ENCODE measurements around the gene ST6GAL1.
"Not testable (repeated sequence)": the region's sequence is repeated elsewhere in the genome, so short reads cannot be mapped to it uniquely, and the experiment has no call there.

The ST6GAL1 gene

DNA sequence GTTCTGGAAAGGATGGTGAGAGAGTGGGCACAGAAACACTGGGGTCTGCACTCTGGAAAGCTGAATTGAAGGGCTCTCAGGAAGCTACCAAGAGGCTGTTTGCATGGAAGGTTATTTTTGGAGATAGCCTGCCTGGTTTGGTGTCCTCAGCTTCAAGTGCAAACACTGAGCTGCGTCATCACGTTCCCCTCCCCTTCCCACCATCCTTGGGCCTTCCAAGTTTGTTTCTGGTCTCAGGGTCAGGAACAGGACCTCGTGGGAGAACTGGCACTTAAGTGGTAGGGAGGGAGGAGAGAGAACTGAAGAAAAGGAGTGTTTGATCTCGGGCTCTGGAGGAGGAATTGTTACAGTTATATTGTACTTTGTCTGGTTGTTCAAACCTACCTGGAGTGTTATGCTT lies 10.6 kb downstream of the ST6GAL1 start:
- DNase-seq (ENCODE audit: low spot score), result no peak

DNA sequence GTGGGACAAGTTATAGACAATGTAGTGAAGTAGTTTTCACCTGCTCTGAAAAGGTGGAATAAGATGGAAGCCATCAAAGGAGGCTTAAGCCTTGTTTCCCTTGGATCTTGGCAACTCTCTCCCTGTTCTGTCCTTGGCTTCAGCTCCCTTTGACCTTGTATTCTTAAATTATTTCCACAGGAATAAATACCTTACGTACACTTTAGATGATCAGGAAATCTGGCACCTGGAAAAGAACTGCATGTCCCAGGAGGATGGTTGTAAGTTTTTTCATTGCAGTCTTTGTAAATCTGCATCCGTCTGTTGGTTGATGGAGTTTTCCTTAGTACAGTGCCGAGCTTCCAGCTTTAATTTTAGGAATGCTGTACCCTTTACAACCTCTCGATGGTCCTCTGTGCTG lies 11.8 kb downstream of the ST6GAL1 start:
- no peak for DNase-seq (ENCODE audit: low spot score)

- DNase-seq (ENCODE audit: low spot score), result no peak
Observed at GRCh38 chr3:186945255-186945823, 15.0 kb downstream of the ST6GAL1 start.

GRCh38 chr3:186946756-186947375 lies 16.5 kb downstream of the ST6GAL1 start:
- DNase-seq (ENCODE audit: low spot score), result no peak

DNA sequence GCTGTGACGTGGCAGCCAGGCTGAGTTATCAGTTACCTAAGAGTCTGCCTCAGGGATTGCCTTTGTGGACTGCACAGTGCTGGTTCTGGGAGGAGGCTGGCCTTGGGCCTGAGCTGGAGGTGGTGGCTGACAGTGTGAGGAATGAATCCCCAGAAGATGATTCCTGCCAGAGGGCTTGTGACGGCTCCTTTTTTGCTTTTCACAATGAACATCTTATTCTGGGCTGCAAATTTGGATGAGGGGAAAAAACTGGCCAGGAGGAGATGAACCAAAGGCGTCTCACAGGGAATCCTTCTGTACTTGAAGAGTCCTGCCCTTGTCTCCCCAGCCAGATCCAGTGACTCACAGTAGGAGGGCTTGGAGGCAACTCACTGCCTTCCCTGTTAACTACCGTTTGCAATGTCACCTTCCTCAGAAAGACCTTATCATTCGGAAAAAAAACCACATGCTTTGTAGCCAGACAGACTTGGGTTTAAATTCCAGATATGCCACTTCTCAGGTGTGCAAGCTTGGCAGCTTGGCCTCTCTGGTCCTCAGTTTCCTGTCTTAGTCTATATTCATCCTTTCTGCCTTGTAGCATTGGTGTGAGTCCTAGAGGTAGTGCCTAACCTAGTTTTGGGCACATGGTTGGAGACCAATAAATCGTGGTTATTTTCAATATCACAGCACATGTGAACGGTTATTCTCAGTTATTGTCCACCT lies 19.1 kb downstream of the ST6GAL1 start:
- peak; percentile 18 for DNase-seq (ENCODE audit: low spot score)

GRCh38 chr3:186950402-186951093 lies 20.2 kb downstream of the ST6GAL1 start:
- DNase-seq (ENCODE audit: low spot score), result no peak

DNA sequence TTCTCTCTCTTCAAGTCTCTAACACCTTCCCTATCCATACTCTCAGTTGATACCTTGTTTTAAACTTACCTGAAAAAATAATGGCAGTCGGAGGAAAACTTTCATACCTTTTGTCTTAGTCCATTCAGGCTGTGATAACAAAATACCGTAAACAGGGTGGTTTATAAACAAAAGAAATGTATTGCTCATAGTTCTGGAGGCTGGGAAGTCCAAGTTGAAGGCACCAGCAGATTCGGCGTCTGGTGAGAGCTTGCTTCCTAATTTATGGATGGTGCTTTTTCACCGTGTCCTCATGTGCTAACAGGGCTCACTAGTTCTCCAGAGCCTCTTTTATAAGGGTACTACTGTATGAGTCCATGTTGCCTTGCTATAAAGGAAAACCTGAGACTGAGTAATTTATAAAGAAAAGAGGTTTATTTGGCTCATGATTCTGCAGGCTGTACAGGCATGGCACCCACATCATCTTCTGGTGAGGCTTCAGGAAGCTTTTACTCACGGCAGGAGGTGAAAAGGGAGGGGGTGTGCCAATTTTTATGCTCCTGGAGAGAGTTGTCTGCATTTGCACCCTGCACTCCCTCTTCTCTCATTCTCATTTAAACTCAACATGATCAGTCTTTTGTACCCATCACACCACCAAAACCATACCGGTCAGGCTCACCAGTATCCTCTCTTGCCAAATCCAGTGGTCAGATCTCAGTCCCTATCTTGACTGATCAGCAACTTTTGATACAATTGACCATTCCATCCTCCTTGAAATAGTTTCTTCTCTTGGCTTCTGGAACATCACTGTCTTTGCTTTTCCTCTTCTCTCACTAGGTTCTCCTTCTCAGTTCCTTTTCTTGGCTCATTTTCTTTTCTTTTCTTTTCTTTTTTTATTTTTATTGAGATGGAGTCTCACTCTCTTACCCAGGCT lies 21.6 kb downstream of the ST6GAL1 start:
- DNase-seq (ENCODE audit: low spot score), result no peak

GRCh38 chr3:186953011-186953487 lies 22.7 kb downstream of the ST6GAL1 start:
- no peak for DNase-seq (ENCODE audit: low spot score)

DNA sequence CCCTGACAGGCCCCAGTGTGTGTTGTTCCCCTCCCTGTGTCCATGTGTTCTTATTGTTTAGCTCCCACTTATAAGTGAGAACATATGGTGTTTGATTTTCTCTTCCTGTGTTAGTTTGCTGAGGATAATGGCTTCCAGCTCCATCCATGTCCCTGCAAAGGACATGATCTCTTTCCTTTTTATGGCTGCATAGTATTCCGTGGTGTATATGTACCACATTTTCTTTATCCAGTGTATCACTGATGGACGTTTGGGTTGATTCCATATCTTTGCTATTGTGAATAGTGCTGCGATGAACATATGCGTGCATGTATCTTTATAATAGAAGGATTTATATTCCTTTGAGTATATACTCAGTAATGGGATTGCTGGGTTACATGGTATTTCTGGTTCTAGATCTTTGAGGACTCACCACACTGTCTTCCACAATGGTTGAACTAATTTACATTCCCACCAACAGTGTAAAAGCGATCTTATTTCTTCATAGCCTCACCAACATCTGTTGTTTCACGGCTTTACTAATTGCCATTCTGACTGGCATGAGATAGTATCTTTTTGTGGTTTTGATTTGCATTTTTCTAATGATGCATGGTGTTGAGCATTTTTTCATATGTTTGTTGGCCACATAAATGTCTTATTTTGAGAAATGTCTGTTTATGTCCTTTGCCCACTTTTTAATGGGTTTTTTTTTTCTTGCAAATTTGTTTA lies 23.8 kb downstream of the ST6GAL1 start:
- DNase-seq (ENCODE audit: low spot score), result not testable (repeated sequence)

GRCh38 chr3:186955898-186956696 lies 25.8 kb downstream of the ST6GAL1 start:
- DNase-seq (ENCODE audit: low spot score), result no peak

GRCh38 chr3:186959029-186959624 lies 28.8 kb downstream of the ST6GAL1 start:
- no peak for DNase-seq (ENCODE audit: low spot score)

GRCh38 chr3:186960347-186960746 lies 30.0 kb downstream of the ST6GAL1 start:
- no peak for DNase-seq (ENCODE audit: low spot score)

GRCh38 chr3:186962445-186962844 lies 32.1 kb downstream of the ST6GAL1 start:
- DNase-seq (ENCODE audit: low spot score), result no peak

GRCh38 chr3:186963636-186964035 lies 33.3 kb downstream of the ST6GAL1 start:
- no peak for DNase-seq (ENCODE audit: low spot score)

- no peak for DNase-seq (ENCODE audit: low spot score)
Observed at GRCh38 chr3:186964071-186964470, 33.7 kb downstream of the ST6GAL1 start.

GRCh38 chr3:186964616-186965015 lies 34.3 kb downstream of the ST6GAL1 start:
- DNase-seq (ENCODE audit: low spot score), result no peak

GRCh38 chr3:186965141-186965879 lies 35.0 kb downstream of the ST6GAL1 start:
- DNase-seq (ENCODE audit: low spot score), result no peak

DNA sequence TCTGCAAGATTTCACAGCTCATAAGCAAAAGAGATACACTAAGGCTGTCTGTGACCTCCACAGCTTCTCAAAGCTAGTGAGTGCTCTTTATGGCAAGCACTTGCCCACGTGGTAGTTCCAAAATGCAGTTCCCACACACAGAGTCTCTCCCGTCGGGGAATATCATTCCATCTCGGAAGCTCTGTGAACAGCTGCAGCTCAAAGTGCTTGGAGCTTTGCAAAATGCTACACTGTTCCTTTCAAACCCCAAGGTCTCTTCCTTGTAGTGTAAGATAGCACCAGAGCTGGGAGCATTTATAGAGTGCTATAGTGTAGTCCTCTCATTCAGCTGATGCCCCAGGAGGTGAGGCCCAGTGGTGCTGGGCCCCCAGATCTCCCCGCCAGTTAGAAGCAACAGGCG lies 36.1 kb downstream of the ST6GAL1 start:
- DNase-seq (ENCODE audit: low spot score), result no peak

DNA sequence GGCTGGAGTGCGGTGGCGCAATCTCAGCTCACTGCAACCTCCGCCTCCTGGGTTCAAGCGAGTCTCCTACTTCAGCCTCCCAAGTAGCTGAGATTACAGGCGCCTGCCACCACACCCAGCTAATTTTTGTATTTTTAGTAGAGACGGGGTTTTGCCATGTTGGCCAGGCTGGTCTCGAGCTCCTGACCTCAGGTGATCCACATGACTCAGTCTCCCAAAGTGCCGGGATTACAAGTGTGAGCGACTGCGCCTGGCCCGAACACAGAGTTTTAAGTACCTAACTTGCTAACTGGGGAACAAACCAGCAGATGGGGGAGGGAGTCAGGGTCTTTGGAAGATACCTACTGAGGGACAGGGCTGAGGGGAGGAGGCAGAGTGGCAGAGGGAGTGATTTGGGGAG lies 36.9 kb downstream of the ST6GAL1 start:
- DNase-seq (ENCODE audit: low spot score), result not testable (repeated sequence)
